Thoracic aorta (tissue), 2 donors: ENCODE measurements around the gene ZNF625. TPM values are rescaled to one million over a fixed set of nuclear protein-coding genes. Genes with fewer than 3 reads are reported as not detected.
A peak's percentile ranks its signal among the peaks of the same experiment; 100 is the strongest.

ENCODE experiments used
- ATAC-seq: fragments of 150-250 bp; one replicate; pipeline ENCODE4 v1.8.0; 2017; ENCODE audit warnings: low read depth; ENCODE audit not compliant: insufficient number of reproducible peaks, low FRiP score
- DNase-seq: peaks from one replicate; pipeline ENCODE4 v3.0.0-alpha.2; 2020; ENCODE audit warnings: low spot score
- H3K27ac ChIP-seq, 2 donors: fragments of 200-600 bp; sonication (generic); 1 replicate in 1 of 2; 2 replicates in 1 of 2; pipeline ENCODE4 v1.5.1; 2016; ENCODE audit warnings: mild to moderate bottlenecking in 2 of 2, moderate library complexity in 2 of 2
- H3K27me3 ChIP-seq: fragments of 200-600 bp; sonication (generic); replicated peaks from 2 replicates; pipeline ENCODE4 v1.6.0; 2016; ENCODE audit warnings: mild to moderate bottlenecking; ENCODE audit not compliant: insufficient read depth
- H3K36me3 ChIP-seq: fragments of 200-600 bp; sonication (generic); one replicate; pipeline ENCODE4 v1.5.1; 2016
- H3K4me1 ChIP-seq, 2 donors: fragments of 200-600 bp; sonication (generic); 1 replicate in 1 of 2; 2 replicates in 1 of 2; pipeline versions ENCODE4 v1.5.1 to v1.6.0; 2016; ENCODE audit warnings: low read depth in 2 of 2, mild to moderate bottlenecking in 1 of 2; ENCODE audit not compliant: control insufficient read depth in 1 of 2
- H3K4me3 ChIP-seq: fragments of 200-600 bp; sonication (generic); 2 replicates; pipeline ENCODE4 v1.5.1; 2016; ENCODE audit warnings: mild to moderate bottlenecking
- H3K9me3 ChIP-seq: fragments of 200-600 bp; sonication (generic); 2 replicates; pipeline ENCODE4 v1.5.1; 2016
- total RNA-seq, 2 donors: library from RNA; depleted of rRNA; stranded (reverse); fragments of >200 nt; gene quantifications; one replicate each; pipeline versions ENCODE4 v1.1.0 to v1.2.3, GENCODE V29; 2016
- TF ChIP-seq, protein P1 (sequence below): fragments of 200-600 bp; sonication (generic); IDR thresholded peaks from one replicate; pipeline ENCODE4 v1.5.1; 2019; ENCODE audit warnings: antibody characterized with exemption

Gene ZNF625
- total RNA-seq, 2 donors from 2014 or later, result 3.1 to 7.3 TPM

- Histone ChIP-seq H3K27me3 (no peaks in the 10 kb centered on the region), H3K4me3 (no peak overlapping the region), H3K36me3 (peaks cover under 1% of the 10 kb centered on the region), H3K4me1 (no peaks in the 10 kb centered on the region), H3K9me3 (peaks cover 67% of the 10 kb centered on the region), H3K27ac (no peak overlapping the region)
- TF ChIP-seq, protein P1, sequence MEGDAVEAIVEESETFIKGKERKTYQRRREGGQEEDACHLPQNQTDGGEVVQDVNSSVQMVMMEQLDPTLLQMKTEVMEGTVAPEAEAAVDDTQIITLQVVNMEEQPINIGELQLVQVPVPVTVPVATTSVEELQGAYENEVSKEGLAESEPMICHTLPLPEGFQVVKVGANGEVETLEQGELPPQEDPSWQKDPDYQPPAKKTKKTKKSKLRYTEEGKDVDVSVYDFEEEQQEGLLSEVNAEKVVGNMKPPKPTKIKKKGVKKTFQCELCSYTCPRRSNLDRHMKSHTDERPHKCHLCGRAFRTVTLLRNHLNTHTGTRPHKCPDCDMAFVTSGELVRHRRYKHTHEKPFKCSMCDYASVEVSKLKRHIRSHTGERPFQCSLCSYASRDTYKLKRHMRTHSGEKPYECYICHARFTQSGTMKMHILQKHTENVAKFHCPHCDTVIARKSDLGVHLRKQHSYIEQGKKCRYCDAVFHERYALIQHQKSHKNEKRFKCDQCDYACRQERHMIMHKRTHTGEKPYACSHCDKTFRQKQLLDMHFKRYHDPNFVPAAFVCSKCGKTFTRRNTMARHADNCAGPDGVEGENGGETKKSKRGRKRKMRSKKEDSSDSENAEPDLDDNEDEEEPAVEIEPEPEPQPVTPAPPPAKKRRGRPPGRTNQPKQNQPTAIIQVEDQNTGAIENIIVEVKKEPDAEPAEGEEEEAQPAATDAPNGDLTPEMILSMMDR, result no peak
- ATAC-seq (no peak), DNase-seq (no peak)
Measured at GRCh38 chr19:12198136-12198535, 41.6 kb upstream of the ZNF625 start.

DNA sequence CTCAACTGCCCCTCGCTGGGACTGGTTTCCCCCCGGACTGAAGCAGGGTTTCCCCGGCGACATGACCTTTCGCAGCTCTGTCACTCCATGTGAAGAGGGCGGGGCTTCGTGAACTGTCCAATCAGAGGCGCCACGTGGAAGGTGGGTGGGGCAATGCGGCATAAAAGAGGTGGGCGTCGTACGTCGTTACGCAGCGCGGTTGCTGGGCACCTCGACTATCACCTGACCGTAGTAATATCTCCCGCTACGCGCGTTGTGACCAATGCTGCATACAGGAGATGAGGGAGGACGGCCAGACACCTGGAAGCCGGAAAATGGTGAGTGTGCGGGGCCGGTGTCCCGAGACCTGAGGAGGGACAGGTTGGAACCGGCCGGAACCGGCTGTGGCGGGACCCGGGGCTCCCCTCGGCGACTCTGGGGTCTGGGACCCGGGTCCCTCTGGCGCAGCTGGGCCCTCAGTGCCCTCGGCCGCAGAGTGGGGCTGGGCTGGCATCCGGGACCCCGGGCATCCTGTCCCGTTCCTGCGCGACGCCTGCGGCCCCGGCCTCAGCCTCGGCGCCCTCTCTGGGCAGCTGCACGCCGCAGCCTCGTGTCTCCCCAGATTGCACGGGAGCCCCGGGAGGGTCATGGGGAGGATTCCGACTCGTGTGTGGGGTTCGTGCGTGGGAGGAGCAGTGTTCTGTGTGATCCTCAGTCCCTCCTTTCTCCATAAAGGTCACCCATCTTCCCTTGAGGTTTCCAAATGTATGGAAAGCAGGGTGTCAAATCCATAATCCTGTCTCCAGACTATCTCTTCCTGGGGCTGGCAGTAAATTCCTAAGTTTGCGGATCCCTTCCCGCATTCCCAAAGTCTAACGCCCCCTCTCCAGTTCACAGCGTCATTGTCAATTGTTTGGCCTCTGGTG is 38.5 kb upstream of the ZNF625 start:
- Histone ChIP-seq H3K4me3 (peak overlapping the region; percentile 67), H3K27me3 (no peaks in the 10 kb centered on the region), H3K27ac (no peak overlapping the region), H3K4me1 (no peaks in the 10 kb centered on the region), H3K9me3 (peaks cover 87% of the 10 kb centered on the region), H3K36me3 (peaks cover 18% of the 10 kb centered on the region)
- TF ChIP-seq, protein P1, result no peak
- ATAC-seq (no peak), DNase-seq (peak; percentile 38)

- Histone ChIP-seq H3K27ac (no peak overlapping the region), H3K4me3 (peak overlapping the region; percentile 33), H3K27me3 (no peaks in the 10 kb centered on the region), H3K4me1 (no peaks in the 10 kb centered on the region), H3K9me3 (peaks cover 97% of the 10 kb centered on the region), H3K36me3 (peaks cover 60% of the 10 kb centered on the region)
- TF ChIP-seq, protein P1, result no peak
- ATAC-seq (no peak), DNase-seq (no peak)
Measured at GRCh38 chr19:12187625-12188024, 31.1 kb upstream of the ZNF625 start.

- DNase-seq, result no peak
- H3K27ac ChIP-seq, result no peak overlapping the region
- TF ChIP-seq, protein P1, result no peak
- no peak overlapping the region for H3K4me3 ChIP-seq
- H3K36me3 ChIP-seq, result peaks cover 22% of the 10 kb centered on the region
- no peak for ATAC-seq
- no peaks in the 10 kb centered on the region for H3K27me3 ChIP-seq
- H3K9me3 ChIP-seq, result peaks cover 47% of the 10 kb centered on the region
- H3K4me1 ChIP-seq, result no peaks in the 10 kb centered on the region
Measured at GRCh38 chr19:12180377-12180776, 23.8 kb upstream of the ZNF625 start.

- TF ChIP-seq, protein P1, result no peak
- Histone ChIP-seq H3K9me3 (no peaks in the 10 kb centered on the region), H3K27ac (peak overlapping the region in 1 of 2 donors; percentile 9), H3K4me3 (no peak overlapping the region), H3K27me3 (no peaks in the 10 kb centered on the region), H3K36me3 (no peaks in the 10 kb centered on the region), H3K4me1 (peaks cover 18 to 38% of the 10 kb centered on the region in 2 donors)
- ATAC-seq, result no peak
- DNase-seq, result no peak
Measured at GRCh38 chr19:12166626-12167025, 10.1 kb upstream of the ZNF625 start.
